ENCODE results near the gene NCEH1. TPM values are rescaled to one million over a fixed set of nuclear protein-coding genes. Genes with fewer than 3 reads are reported as not detected.
"Not testable (repeated sequence)": the region's sequence is repeated elsewhere in the genome, so short reads cannot be mapped to it uniquely, and the experiment has no call there.

NCEH1 gene
- total and polyA plus RNA-seq, 4 donors: 6.3 to 52.1 (median 10.6) TPM

GRCh38 chr3:172669021-172669420 is 41.8 kb downstream of the NCEH1 start:
- TF ChIP-seq CTCF (IDR thresholded peaks at IDR 0.05; ENCODE audit: control extremely low read depth, extremely low read depth): no peak
- ATAC-seq (ENCODE audit: insufficient read depth, low FRiP score): no peak
- Histone ChIP-seq H3K36me3 (ENCODE audit: control insufficient read depth in 4 of 4, insufficient read depth in 4 of 4, low read length in 4 of 4) (no peaks in the 10 kb centered on the region), H3K9me3 (ENCODE audit: control insufficient read depth in 4 of 4, insufficient read depth in 3 of 4, low read length in 3 of 4) (no peaks in the 10 kb centered on the region), H3K27ac (ENCODE audit: low read depth in 1 of 2, low read length in 1 of 2) (no peak overlapping the region), H3K27me3 (ENCODE audit: control insufficient read depth in 3 of 3, insufficient read depth in 3 of 3, low read length in 2 of 3) (no peaks in the 10 kb centered on the region), H3K9ac (ENCODE audit: insufficient read depth in 1 of 2, low read length in 2 of 2) (no peak overlapping the region), H3K4me3 (no peak overlapping the region), H3K4me1 (ENCODE audit: control insufficient read depth in 5 of 5, insufficient read depth in 5 of 5, low read length in 5 of 5) (peaks cover 0 to 4% (median 0%) of the 10 kb centered on the region in 5 donors)
- 53 to 65% methylated on average over 4 of the region's 4 CpGs for WGBS, 2 donors
- DNase-seq: no peak

- 62 to 68% methylated on average over 16 of the region's 16 CpGs for WGBS, 2 donors
- peak; percentile 77 for TF ChIP-seq CTCF (IDR thresholded peaks at IDR 0.05; ENCODE audit: control extremely low read depth, extremely low read depth)
- peaks cover 0 to 2% (median 0%) of the 10 kb centered on the region in 5 donors for H3K4me1 ChIP-seq (ENCODE audit: control insufficient read depth in 5 of 5, insufficient read depth in 5 of 5, low read length in 5 of 5)
- H3K27me3 ChIP-seq (ENCODE audit: control insufficient read depth in 3 of 3, insufficient read depth in 3 of 3, low read length in 2 of 3): no peaks in the 10 kb centered on the region
- ATAC-seq (ENCODE audit: insufficient read depth, low FRiP score) (peak; percentile 98), DNase-seq (peak; percentile 79 to 87 (median 82))
- no peaks in the 10 kb centered on the region for H3K36me3 ChIP-seq (ENCODE audit: control insufficient read depth in 4 of 4, insufficient read depth in 4 of 4, low read length in 4 of 4)
- H3K4me3 ChIP-seq: no peak overlapping the region
- no peak overlapping the region for H3K27ac ChIP-seq (ENCODE audit: low read depth in 1 of 2, low read length in 1 of 2)
- no peaks in the 10 kb centered on the region for H3K9me3 ChIP-seq (ENCODE audit: control insufficient read depth in 4 of 4, insufficient read depth in 3 of 4, low read length in 3 of 4)
- H3K9ac ChIP-seq (ENCODE audit: insufficient read depth in 1 of 2, low read length in 2 of 2): no peak overlapping the region
Measured at GRCh38 chr3:172666873-172667694, 43.8 kb downstream of the NCEH1 start.

GRCh38 chr3:172666181-172666872 is 44.5 kb downstream of the NCEH1 start:
- Histone ChIP-seq H3K4me3 (no peak overlapping the region), H3K27me3 (ENCODE audit: control insufficient read depth in 3 of 3, insufficient read depth in 3 of 3, low read length in 2 of 3) (no peaks in the 10 kb centered on the region), H3K9me3 (ENCODE audit: control insufficient read depth in 4 of 4, insufficient read depth in 3 of 4, low read length in 3 of 4) (no peaks in the 10 kb centered on the region), H3K4me1 (ENCODE audit: control insufficient read depth in 5 of 5, insufficient read depth in 5 of 5, low read length in 5 of 5) (peaks cover 0 to 2% (median 0%) of the 10 kb centered on the region in 5 donors), H3K27ac (ENCODE audit: low read depth in 1 of 2, low read length in 1 of 2) (no peak overlapping the region), H3K9ac (ENCODE audit: insufficient read depth in 1 of 2, low read length in 2 of 2) (no peak overlapping the region), H3K36me3 (ENCODE audit: control insufficient read depth in 4 of 4, insufficient read depth in 4 of 4, low read length in 4 of 4) (no peaks in the 10 kb centered on the region)
- DNase-seq: no peak
- ATAC-seq (ENCODE audit: insufficient read depth, low FRiP score): no peak
- 60 to 74% methylated on average over 10 of the region's 10 CpGs for WGBS, 2 donors
- no peak for TF ChIP-seq CTCF (IDR thresholded peaks at IDR 0.05; ENCODE audit: control extremely low read depth, extremely low read depth)

GRCh38 chr3:172665510-172665909 is 45.4 kb downstream of the NCEH1 start:
- not testable (repeated sequence) for H3K4me3 ChIP-seq; H3K36me3 ChIP-seq (ENCODE audit: control insufficient read depth in 4 of 4, insufficient read depth in 4 of 4, low read length in 4 of 4); ATAC-seq (ENCODE audit: insufficient read depth, low FRiP score); DNase-seq; H3K9ac ChIP-seq (ENCODE audit: insufficient read depth in 1 of 2, low read length in 2 of 2); H3K27ac ChIP-seq (ENCODE audit: low read depth in 1 of 2, low read length in 1 of 2); H3K9me3 ChIP-seq (ENCODE audit: control insufficient read depth in 4 of 4, insufficient read depth in 3 of 4, low read length in 3 of 4); H3K4me1 ChIP-seq (ENCODE audit: control insufficient read depth in 5 of 5, insufficient read depth in 5 of 5, low read length in 5 of 5); H3K27me3 ChIP-seq (ENCODE audit: control insufficient read depth in 3 of 3, insufficient read depth in 3 of 3, low read length in 2 of 3)
- WGBS, 2 donors: 80 to 81% methylated on average over 9 of the region's 9 CpGs

- peaks cover 0 to 13% (median 0%) of the 10 kb centered on the region in 5 donors for H3K4me1 ChIP-seq (ENCODE audit: control insufficient read depth in 5 of 5, insufficient read depth in 5 of 5, low read length in 5 of 5)
- H3K27me3 ChIP-seq (ENCODE audit: control insufficient read depth in 3 of 3, insufficient read depth in 3 of 3, low read length in 2 of 3); DNase-seq; H3K27ac ChIP-seq (ENCODE audit: low read depth in 1 of 2, low read length in 1 of 2); H3K9ac ChIP-seq (ENCODE audit: insufficient read depth in 1 of 2, low read length in 2 of 2); H3K9me3 ChIP-seq (ENCODE audit: control insufficient read depth in 4 of 4, insufficient read depth in 3 of 4, low read length in 3 of 4); H3K4me3 ChIP-seq; ATAC-seq (ENCODE audit: insufficient read depth, low FRiP score); H3K36me3 ChIP-seq (ENCODE audit: control insufficient read depth in 4 of 4, insufficient read depth in 4 of 4, low read length in 4 of 4): not testable (repeated sequence)
- 82 to 85% methylated on average over 1 of the region's 1 CpG for WGBS, 2 donors
Measured at GRCh38 chr3:172660421-172660820, 50.4 kb downstream of the NCEH1 start.

Data from lung (tissue), 12 donors.